Vagina (tissue), 2 donors: ENCODE results near the gene PCF11. TPM values are rescaled to one million over a fixed set of nuclear protein-coding genes. Genes with fewer than 3 reads are reported as not detected.

Experiments
- DNase-seq, 2 donors: peaks; one replicate each; pipeline ENCODE4 v3.0.0-alpha.2; 2017; ENCODE audit errors: extremely low spot score in 2 of 2
- H3K27ac ChIP-seq: fragments of 200-600 bp; sonication (generic); one replicate; pipeline ENCODE4 v1.5.1; 2019
- H3K27me3 ChIP-seq: fragments of 200-600 bp; sonication (generic); one replicate; pipeline ENCODE4 v1.5.1; 2019
- H3K36me3 ChIP-seq, 2 donors: fragments of 200-600 bp; sonication (generic); one replicate each; pipeline ENCODE4 v1.5.1; 2017 to 2019
- H3K4me1 ChIP-seq: fragments of 200-600 bp; sonication (generic); one replicate; pipeline ENCODE4 v1.5.1; 2019
- H3K4me3 ChIP-seq, 2 donors: fragments of 200-600 bp; sonication (generic); 1 replicate in 1 of 2; 2 replicates in 1 of 2; pipeline ENCODE4 v1.5.1; 2016 to 2019
- H3K9me3 ChIP-seq: fragments of 200-600 bp; sonication (generic); one replicate; pipeline ENCODE4 v1.5.1; 2019
- POLR2A ChIP-seq, 2 donors: fragments of 450-650 bp; IDR thresholded peaks; one replicate each; pipeline ENCODE4 v1.6.1; 2017; ENCODE audit warnings: antibody characterized with exemption in 2 of 2, mild to moderate bottlenecking in 2 of 2, moderate library complexity in 2 of 2
- POLR2AphosphoS5 ChIP-seq, 2 donors: sonication (generic); formaldehyde crosslinking; IDR thresholded peaks; one replicate each; pipeline ENCODE4 v1.9.0; 2017; ENCODE audit warnings: antibody characterized with exemption in 2 of 2, mild to moderate bottlenecking in 2 of 2, low read depth in 1 of 2; ENCODE audit not compliant: insufficient read depth in 1 of 2
- intact Hi-C: fragments of 100-400 bp; cut with DNase I; formaldehyde crosslinking; loops from one replicate; pipeline ENCODE4 v1.15.1; 2023
- total RNA-seq: library from RNA; depleted of rRNA; stranded (reverse); fragments of >200 nt; gene quantifications from one replicate; pipeline ENCODE4 v1.2.3, GENCODE V29; 2016
- TF ChIP-seq, protein P1 (sequence below), 3 experiments: fragments of 450-650 bp in 2 of 3; fragments of 200-600 bp in 1 of 3; sonication (generic) in 1 of 3; IDR thresholded peaks; one replicate each; pipeline ENCODE4 v1.5.1; 2017 to 2019; ENCODE audit warnings: antibody characterized with exemption in 3 of 3, mild to moderate bottlenecking in 2 of 3, moderate library complexity in 2 of 3

PCF11 gene
- total RNA-seq, 1 donor from 2014 or later: 102 TPM

DNA sequence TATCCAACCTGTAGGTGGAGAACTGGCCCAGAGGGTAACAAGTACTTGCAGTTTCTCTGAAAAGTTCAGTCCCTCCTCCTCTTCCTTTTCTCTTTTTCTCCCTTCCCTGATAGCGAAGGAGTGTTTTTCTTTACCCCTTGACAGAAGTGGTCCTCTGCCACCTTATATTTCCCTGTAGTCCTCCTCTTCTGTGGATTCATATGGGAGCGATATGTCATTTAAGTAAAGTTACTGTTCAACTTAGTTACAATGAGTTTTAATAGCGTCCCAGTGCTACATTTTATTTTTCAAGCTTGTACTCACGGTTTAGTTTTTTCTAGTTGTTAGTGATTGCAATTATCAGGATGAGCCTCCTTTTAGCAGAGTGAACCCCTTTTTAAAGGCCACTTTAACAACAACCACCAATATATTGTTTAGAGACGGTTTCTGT is 1.4 kb downstream of the PCF11 start:
- DNase-seq: no peak
- intact Hi-C loops: no loop called here
- peak overlapping the region; percentile 92 to 93 for H3K4me3 ChIP-seq
- H3K9me3 ChIP-seq: no peaks in the 10 kb centered on the region
- no peaks in the 10 kb centered on the region for H3K36me3 ChIP-seq
- H3K4me1 ChIP-seq: peaks cover 47% of the 10 kb centered on the region
- H3K27ac ChIP-seq: peak overlapping the region; percentile 99
- H3K27me3 ChIP-seq: no peaks in the 10 kb centered on the region
- TF ChIP-seq POLR2A (IDR thresholded peaks at IDR 0.05) (no peak), POLR2AphosphoS5 (IDR thresholded peaks at IDR 0.05; ENCODE audit: insufficient read depth in 1 of 2, low read depth in 1 of 2) (no peak)
- TF ChIP-seq, protein P1, sequence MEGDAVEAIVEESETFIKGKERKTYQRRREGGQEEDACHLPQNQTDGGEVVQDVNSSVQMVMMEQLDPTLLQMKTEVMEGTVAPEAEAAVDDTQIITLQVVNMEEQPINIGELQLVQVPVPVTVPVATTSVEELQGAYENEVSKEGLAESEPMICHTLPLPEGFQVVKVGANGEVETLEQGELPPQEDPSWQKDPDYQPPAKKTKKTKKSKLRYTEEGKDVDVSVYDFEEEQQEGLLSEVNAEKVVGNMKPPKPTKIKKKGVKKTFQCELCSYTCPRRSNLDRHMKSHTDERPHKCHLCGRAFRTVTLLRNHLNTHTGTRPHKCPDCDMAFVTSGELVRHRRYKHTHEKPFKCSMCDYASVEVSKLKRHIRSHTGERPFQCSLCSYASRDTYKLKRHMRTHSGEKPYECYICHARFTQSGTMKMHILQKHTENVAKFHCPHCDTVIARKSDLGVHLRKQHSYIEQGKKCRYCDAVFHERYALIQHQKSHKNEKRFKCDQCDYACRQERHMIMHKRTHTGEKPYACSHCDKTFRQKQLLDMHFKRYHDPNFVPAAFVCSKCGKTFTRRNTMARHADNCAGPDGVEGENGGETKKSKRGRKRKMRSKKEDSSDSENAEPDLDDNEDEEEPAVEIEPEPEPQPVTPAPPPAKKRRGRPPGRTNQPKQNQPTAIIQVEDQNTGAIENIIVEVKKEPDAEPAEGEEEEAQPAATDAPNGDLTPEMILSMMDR (IDR thresholded peaks at IDR 0.05): no peak

DNA sequence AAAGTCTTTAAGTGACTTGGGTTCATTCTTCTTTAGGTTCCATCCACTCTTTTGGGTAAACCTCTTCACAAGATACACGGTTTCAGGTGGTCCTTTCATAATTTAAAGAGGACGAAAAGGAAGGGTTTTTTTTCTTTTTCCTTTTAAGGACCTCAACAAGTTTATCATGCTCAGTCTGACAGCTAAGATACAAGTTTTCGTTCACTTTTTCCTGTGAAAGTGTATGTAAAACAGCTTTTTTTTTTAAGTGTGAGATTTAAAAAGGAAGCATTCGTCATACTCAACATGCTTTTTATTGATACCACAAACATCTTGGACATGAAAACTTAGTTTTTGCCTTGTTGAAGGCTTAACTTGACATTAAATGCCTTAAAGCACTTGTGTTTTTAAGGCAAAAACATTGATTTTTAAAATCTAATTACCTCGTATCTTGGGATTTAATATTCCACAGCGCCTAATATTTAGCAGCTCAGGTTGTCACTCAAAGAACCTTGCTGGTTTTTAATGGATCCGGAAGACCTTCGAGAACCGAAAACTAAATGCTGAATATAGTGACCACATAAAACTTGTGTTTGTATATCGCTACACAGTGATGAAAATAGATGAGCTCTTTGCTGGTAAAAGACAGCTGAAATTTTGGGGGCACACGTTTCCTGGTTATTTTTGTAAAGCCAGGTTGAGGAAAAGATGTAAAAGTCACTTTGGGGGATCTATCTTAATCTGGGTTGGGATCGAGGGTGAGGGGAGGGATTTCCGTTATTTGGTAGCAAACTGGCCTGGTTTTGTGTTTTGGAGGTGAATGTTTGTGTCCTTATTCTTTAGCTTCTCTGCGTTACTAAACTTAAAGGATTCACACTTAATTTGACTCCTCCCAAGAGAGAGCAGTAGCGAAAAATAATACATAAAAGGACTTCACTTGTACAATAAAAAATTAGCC is 2.3 kb downstream of the PCF11 start:
- H3K36me3 ChIP-seq: peaks cover 0 to under 1% of the 10 kb centered on the region in 2 donors
- peaks cover 54% of the 10 kb centered on the region for H3K4me1 ChIP-seq
- no peaks in the 10 kb centered on the region for H3K9me3 ChIP-seq
- peak overlapping the region; percentile 99 for H3K27ac ChIP-seq
- intact Hi-C loops: no loop called here
- no peaks in the 10 kb centered on the region for H3K27me3 ChIP-seq
- DNase-seq: no peak
- no peak for TF ChIP-seq POLR2AphosphoS5 (IDR thresholded peaks at IDR 0.05; ENCODE audit: insufficient read depth in 1 of 2, low read depth in 1 of 2)
- no peak for TF ChIP-seq POLR2A (IDR thresholded peaks at IDR 0.05)
- TF ChIP-seq, protein P1 (IDR thresholded peaks at IDR 0.05): no peak
- H3K4me3 ChIP-seq: peak overlapping the region; percentile 92 to 93

DNA sequence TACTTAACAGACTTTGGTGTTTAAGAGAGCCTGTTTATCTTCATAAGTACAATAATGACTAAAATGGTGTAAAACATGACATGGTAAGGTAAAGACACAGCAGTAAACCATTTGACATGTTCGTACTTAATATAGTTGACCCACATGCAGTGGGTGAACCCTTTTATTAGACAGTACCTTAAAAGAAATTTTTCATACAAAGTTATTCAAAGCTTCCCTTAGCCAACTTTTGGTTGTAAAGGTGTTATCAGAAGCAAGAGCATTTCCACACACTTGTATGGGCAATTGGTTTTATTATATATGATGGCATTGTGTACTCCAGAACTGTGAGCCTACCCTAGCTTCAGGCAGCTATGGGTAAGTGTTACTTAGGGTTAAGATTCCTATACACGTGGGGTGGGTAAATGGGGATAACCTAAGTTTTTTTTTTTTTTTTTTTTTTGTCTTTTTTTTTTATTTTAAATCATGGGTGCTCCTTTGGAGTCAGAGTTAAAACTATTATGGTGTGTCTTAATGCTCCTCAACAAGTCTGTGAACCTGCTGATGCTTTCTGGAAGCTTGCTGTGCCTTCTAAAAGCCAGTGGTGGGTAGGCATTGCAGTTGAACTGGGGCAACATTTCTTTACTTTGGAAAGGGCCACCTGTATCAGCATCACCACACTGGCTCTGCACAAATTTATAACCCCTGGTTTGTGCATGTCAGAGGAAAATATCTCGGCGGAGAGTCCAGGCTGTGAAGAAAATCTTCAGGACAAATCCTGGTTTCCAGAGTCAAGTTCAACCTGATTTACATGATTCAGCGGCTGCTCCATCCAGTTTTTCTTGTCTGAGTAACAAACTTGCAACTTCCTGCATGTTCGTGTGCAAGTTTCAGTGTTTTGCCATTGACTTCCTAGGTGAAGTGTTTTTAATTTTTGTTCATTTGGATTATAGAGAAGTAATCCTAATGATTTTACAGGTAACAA is 3.3 kb downstream of the PCF11 start:
- Histone ChIP-seq H3K9me3 (no peaks in the 10 kb centered on the region), H3K27ac (peak overlapping the region; percentile 99), H3K27me3 (no peaks in the 10 kb centered on the region), H3K36me3 (peaks cover 0 to 10% of the 10 kb centered on the region in 2 donors), H3K4me3 (peak overlapping the region; percentile 92 to 93), H3K4me1 (peaks cover 62% of the 10 kb centered on the region)
- intact Hi-C loops: no loop called here
- TF ChIP-seq, protein P1 (IDR thresholded peaks at IDR 0.05): no peak
- TF ChIP-seq POLR2AphosphoS5 (IDR thresholded peaks at IDR 0.05; ENCODE audit: insufficient read depth in 1 of 2, low read depth in 1 of 2): peak in 1 of 2 donors; percentile 58
- no peak for DNase-seq

DNA sequence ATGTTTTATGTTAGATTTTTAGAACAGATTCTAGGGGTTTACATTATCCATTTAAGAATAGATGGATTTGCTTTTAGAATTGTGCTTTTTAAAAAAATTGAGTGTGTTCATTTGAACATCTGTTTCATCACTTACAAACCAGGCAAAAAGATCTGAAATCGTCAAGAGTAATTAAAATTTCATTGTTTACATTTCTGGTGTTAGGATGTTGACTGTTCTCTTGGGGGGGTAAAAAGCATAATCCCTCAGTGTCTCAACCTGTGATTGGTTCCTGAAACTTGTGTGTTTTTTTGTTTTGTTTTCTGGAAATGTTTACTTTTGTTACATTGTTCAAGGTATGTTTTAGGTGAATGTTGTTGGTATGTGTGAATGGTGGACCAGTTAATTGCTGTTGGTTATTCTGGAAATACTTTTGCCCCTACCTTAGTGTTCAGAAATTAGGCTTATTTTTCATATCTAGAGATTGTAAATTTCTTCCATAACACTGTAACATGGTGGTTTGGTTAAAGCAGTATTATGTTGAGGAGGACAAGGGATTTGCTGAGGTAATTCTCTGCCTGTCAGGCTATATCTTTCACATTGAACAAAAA is 4.8 kb downstream of the PCF11 start:
- H3K27me3 ChIP-seq: no peaks in the 10 kb centered on the region
- H3K36me3 ChIP-seq: peaks cover 0 to 26% of the 10 kb centered on the region in 2 donors
- peaks cover 62% of the 10 kb centered on the region for H3K4me1 ChIP-seq
- no peaks in the 10 kb centered on the region for H3K9me3 ChIP-seq
- no peak for TF ChIP-seq POLR2AphosphoS5 (IDR thresholded peaks at IDR 0.05; ENCODE audit: insufficient read depth in 1 of 2, low read depth in 1 of 2)
- TF ChIP-seq, protein P1 (IDR thresholded peaks at IDR 0.05): no peak
- TF ChIP-seq POLR2A (IDR thresholded peaks at IDR 0.05): no peak
- intact Hi-C loops: no loop called here
- no peak for DNase-seq
- peak overlapping the region; percentile 99 for H3K27ac ChIP-seq
- no peak overlapping the region for H3K4me3 ChIP-seq
